HG02981 (cell line): ENCODE data around the gene OR4D1.
"Not testable (repeated sequence)": the region's sequence is repeated elsewhere in the genome, so short reads cannot be mapped to it uniquely, and the experiment has no call there.

Experiments
- ATAC-seq: cut with Tn5 transposase; IDR thresholded peaks from one replicate; pipeline ENCODE4 v1.9.1; 2021; ENCODE audit warnings: mild to moderate bottlenecking, moderate library complexity; ENCODE audit not compliant: unreplicated experiment

Gene OR4D1

GRCh38 chr17:58147930-58148434 is at the start of gene OR4D1:
TSS of gene OR4D1 (plus strand) at chr17:58148384. CDS start at chr17:58155154, 6,770 bp downstream.
- ATAC-seq: no peak

- ATAC-seq: no peak
These were observed 47.7 kb upstream of the OR4D1 start for GRCh38 chr17:58100506-58100905.

- ATAC-seq: not testable (repeated sequence)
These were observed 46.3 kb upstream of the OR4D1 start for GRCh38 chr17:58101898-58102297.

- no peak for ATAC-seq
These were observed 43.1 kb upstream of the OR4D1 start for GRCh38 chr17:58105093-58105492.

- no peak for ATAC-seq
These were observed 40.9 kb upstream of the OR4D1 start for GRCh38 chr17:58107306-58107705.

GRCh38 chr17:58109197-58109596 is 39.0 kb upstream of the OR4D1 start:
- ATAC-seq: no peak

GRCh38 chr17:58110012-58110411 is 38.2 kb upstream of the OR4D1 start:
- no peak for ATAC-seq

- no peak for ATAC-seq
These were observed 36.5 kb upstream of the OR4D1 start for GRCh38 chr17:58111676-58112075.

GRCh38 chr17:58112970-58113631 is 35.1 kb upstream of the OR4D1 start:
- no peak for ATAC-seq

- ATAC-seq: no peak
These were observed 34.2 kb upstream of the OR4D1 start for GRCh38 chr17:58113947-58114346.

GRCh38 chr17:58117382-58117781 is 30.8 kb upstream of the OR4D1 start:
- ATAC-seq: no peak

GRCh38 chr17:58119491-58119890 is 28.7 kb upstream of the OR4D1 start:
- ATAC-seq: no peak

GRCh38 chr17:58120195-58120822 is 27.9 kb upstream of the OR4D1 start:
- no peak for ATAC-seq

GRCh38 chr17:58121925-58122324 is 26.3 kb upstream of the OR4D1 start:
- no peak for ATAC-seq

GRCh38 chr17:58127846-58128245 is 20.3 kb upstream of the OR4D1 start:
- ATAC-seq: no peak

- not testable (repeated sequence) for ATAC-seq
These were observed 15.5 kb upstream of the OR4D1 start for GRCh38 chr17:58132697-58133096.

- ATAC-seq: no peak
These were observed 11.4 kb upstream of the OR4D1 start for GRCh38 chr17:58136669-58137279.

GRCh38 chr17:58141505-58141904 is 6.7 kb upstream of the OR4D1 start:
- no peak for ATAC-seq

- ATAC-seq: not testable (repeated sequence)
These were observed 4.8 kb upstream of the OR4D1 start for GRCh38 chr17:58143335-58143734.

- ATAC-seq: no peak
These were observed 3.4 kb upstream of the OR4D1 start for GRCh38 chr17:58144801-58145200.

GRCh38 chr17:58148609-58149008 is 425 bp downstream of the OR4D1 start:
- ATAC-seq: no peak

GRCh38 chr17:58150394-58150793 is 2.2 kb downstream of the OR4D1 start:
- ATAC-seq: no peak
